Esophagus mucosa (tissue), 1 donor: ENCODE data around the gene AOPEP. TPM values are rescaled to one million over a fixed set of nuclear protein-coding genes. Genes with fewer than 3 reads are reported as not detected.
A peak's percentile ranks its signal among the peaks of the same experiment; 100 is the strongest.

Source experiments
- ATAC-seq: fragments of 200-7000 bp; cut with Tn5 transposase; one replicate; pipeline ENCODE4 v1.9.1; 2020
- total RNA-seq: library from RNA; stranded (reverse); gene quantifications from one replicate; pipeline ENCODE4 v1.2.4, GENCODE V29; 2023
- donor health status: DM: yes; HTN: yes; CAD: no.

AOPEP gene
- total RNA-seq, 1 donor from 2014 or later, result 113 TPM

- ATAC-seq, result peak; percentile 69
These were observed 318.4 kb downstream of the AOPEP start for GRCh38 chr9:95044731-95045508.

DNA sequence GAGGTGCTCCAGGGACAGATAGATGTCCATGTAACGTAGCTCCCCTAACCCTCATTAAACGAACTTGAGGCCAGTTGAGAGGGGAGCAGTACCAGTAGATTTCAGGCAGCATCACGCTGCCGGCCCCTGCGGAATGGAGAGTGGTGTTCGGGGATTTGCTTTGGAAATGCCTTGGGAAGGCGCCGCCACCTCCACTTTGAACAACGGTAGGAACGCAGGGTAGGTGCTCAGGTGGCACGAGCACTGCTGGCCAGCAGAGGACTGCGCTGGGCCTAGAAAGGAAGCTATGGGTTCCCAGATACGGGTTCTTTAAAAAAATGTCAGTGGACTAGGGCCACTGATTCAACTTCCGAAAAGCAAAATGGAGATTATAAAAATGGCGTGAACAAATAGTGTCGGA lies 319.3 kb downstream of the AOPEP start:
- no peak for ATAC-seq

DNA sequence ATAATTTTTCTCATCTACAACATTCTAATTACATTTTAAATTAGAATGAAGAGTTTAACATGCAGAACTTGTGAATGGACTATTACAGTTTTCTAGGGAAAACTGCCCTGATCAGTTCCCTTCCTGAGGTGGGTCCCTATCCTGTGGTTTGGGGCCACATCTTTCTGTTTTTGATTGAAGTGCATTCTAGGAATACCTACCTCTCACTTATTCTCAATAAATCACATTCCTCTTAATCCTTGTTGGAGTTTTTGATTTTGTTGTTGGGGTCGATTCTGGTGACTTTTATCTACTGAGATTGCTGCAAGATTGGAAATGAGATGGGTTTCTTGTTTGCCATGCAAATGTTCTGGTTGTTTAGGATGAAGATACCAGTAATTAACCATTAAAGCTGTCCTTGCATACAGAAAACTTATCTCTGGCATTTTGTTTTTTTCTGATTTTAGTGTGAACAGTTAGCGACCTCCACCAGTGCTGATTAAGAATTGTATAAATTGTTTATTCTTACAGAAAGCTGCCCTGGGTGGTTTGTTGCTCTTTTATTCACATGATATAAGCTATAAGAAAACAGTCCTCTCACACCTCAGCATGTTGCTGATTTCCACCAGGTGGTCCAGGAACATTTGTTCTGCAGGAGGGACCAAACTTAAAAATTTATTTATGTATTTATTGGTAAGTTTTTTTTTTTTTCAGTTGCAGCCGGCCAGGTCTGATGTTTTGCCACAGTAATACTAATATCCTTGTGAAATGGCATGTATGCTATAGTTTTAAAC lies 321.1 kb downstream of the AOPEP start:
- no peak for ATAC-seq

DNA sequence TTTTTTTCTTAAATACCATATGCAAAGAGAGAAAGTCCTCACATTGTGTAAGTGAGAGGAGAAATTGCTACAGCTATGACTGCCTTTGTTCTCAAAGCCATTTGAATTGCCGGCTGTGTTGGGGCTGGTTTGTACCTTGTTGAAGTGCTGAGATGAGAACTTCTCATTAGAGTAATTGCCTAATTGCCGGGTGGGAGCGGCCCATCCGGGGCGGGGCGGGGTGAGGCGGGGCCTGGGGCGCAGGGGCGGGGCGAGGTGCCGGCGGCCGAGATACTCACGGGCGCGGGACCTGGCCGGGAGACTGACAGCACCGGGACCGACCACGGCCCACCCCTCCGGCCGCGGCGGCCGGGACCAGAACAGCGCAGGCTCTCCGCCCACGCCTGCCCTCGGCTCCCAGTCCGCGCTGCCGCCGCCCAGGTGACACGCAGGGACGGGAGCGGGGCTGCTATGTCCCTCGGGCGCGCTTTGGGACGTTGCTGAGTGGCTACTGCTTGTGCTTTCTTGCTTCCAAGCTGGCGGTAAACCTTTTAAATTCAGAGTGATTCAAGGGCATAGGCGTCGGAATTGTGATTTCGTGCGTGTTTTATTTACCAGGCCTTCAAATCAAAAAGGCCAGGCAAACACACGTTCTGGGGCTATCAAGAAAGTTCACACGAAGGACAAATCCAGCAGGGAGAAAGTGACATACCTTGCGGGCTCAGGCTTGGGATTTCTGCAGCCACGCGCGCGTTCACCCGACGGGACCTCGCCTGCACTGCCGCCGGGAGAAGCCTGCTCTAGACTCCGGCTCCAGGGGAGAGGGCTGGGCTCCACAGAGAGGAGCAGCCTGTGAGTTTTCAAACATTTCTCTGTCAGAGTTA lies 322.0 kb downstream of the AOPEP start:
- peak; percentile 95 for ATAC-seq

GRCh38 chr9:95049761-95050160 lies 323.3 kb downstream of the AOPEP start:
- ATAC-seq, result no peak

- no peak for ATAC-seq
These were observed 327.4 kb downstream of the AOPEP start for GRCh38 chr9:95053611-95054570.

DNA sequence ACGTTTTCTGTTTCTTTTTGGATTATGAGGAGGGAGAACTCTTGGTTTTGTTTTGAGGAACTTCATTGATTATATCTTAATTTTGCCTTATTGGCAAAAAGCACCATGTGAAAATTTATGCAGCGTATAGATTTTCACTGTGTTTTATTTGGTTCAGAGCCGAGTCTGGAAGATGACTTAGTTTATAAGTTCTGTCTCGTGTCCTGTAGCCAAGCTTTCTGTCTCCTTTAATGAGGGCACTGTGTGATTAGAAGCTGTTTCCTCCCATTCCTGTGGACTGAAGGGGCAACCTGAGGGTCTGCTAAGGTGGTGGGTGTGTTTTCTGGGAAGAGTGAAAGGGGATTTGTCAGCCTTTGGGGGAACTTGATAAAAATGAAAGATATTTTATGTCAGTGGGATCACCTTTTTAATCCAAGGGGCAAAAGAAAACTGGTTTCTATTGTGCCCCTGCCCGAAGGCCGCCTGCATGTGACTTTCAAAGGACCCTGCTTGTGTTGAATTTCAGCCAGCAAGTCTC lies 328.9 kb downstream of the AOPEP start:
- ATAC-seq, result no peak

DNA sequence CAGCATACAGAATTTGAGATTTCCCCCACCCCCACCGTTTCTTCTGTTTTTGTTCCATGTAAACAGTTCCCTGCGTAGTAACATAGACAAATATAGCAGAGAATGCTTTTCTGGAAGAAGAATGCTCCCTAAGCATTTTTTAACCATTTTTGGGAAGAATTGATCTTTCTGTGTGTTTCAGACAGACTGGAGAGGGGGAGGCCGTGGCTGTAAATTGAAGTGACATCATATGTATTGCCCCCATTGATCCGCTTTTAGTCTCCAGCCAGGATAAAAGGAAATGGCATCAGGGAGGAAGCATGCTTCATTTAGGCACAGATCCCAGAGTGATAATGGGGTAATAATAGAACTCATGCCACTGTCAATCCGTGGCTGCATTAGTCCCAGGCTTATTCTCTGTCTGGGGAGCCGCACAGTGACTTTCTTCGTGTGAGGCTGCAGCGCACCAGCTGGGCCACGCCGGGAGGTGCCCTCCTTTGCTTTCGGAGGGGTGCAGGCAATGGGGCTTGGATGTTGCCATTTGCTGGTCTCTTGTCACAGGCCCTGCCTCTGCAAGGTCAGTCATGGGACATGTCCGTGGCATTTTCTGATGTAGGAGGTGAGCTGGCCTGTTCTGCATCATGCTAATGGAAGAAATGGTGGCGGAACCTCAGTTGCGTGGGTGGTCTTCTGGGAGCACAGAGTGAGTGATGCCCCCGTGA lies 329.5 kb downstream of the AOPEP start:
- ATAC-seq, result peak; percentile 54

DNA sequence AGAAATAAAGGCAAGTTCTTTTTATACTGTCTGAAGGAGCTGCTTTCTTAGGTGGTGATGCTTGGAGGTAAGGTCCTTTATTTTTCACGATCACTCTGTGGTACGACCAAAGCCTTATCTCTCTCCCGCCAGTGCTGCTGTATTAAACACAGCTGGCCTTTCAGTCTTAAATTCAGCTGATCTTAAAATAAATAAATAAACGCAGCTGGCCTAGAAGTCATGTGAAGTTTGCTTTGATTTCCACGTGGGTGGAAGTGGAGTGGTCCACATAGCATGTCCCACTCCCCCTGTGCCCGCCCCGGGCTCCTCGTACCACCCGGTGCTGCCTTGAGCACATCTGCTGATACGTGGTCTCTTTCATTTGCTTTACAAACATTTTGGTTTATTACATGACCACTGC lies 330.6 kb downstream of the AOPEP start:
- no peak for ATAC-seq

GRCh38 chr9:95058121-95058785 lies 331.8 kb downstream of the AOPEP start:
- ATAC-seq, result no peak

DNA sequence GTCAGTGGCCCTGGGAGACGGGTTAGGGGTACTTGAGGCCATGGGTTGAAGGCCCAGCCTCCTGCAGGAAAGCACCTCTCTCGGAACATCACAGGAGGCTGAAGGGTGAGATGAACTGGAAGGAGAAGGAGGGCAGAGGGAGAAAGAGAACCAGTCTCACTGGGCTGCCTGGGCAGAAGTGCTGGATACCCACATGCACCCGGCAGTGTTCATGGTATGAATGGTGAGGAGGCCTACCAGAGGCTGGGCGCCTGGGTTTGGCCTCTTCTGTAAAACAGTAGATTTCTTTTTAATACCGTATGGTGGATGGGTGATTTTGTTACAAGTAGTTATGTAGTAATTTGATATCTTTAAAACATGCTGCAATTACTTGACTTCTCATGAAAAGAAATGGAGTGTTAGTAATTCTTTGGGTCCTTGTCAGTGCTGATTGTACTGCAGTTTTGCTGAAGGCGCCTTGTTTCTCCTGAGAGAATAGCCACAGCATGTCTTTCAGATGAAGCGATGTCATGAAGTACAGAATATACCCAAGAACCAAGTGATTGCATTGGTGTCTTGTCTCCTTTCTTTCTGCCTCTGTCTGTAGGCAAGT lies 332.4 kb downstream of the AOPEP start:
- peak; percentile 19 for ATAC-seq

- no peak for ATAC-seq
These were observed 333.7 kb downstream of the AOPEP start for GRCh38 chr9:95060234-95060633.

- no peak for ATAC-seq
These were observed 334.4 kb downstream of the AOPEP start for GRCh38 chr9:95060916-95061315.

DNA sequence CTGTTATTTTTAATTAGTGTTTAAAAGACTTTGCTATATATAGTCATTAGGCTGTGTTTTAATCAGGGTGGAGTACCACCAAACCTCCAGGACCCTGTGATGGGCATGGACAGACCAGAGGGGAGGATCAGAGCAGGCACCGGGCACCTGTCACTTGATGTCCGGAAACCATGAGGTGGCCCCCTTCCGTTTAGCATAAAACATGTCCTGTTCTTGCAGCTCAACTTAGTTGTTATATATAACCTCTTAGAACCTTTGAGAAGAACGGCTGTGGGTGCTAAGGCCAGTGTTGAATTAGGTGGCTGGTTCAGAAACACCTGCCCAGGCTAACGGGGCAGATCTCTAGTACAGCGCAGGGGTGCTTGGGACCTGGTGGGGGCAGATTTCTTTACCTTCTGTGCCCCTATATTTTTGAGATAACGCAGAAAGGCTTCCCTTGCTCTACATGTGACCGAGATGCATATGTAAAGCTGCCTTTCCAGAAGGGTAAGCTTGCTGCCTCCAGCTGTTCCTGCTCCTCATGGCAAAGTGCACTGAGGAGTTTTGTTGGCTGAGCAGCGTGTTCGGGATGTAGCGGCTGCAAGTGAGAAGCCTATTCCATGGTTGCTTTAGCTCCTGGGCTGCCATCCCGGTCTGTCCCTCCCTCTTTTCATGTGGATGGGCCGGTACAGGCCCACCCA lies 335.6 kb downstream of the AOPEP start:
- peak; percentile 16 for ATAC-seq

- peak; percentile 3 for ATAC-seq
These were observed 336.1 kb downstream of the AOPEP start for GRCh38 chr9:95062596-95063065.

GRCh38 chr9:95063300-95063699 lies 336.8 kb downstream of the AOPEP start:
- ATAC-seq, result no peak

- peak; percentile 40 for ATAC-seq
These were observed 338.7 kb downstream of the AOPEP start for GRCh38 chr9:95065224-95065623.

- no peak for ATAC-seq
These were observed 340.6 kb downstream of the AOPEP start for GRCh38 chr9:95067057-95067456.

DNA sequence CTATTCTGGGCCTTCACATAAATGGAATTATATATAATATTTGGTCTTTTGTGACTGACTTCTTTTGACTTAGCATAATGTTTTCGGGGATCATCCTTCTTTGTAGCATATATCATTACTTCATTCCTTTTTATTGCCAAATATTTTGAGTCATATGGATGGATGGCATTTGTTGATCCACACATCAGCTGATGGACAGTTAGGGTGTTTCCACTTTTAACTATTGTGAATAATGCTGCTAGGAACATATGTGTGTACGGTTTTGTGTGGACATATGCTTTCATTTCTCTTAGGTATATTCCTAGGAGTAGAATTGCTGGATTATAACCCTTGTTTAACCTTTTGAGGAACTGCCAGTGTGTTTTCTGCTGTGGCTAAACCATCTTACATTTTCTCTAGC lies 341.4 kb downstream of the AOPEP start:
- ATAC-seq, result peak; percentile 54
